ENCODE results near the gene TYRO3.
"Not testable (repeated sequence)": the region's sequence is repeated elsewhere in the genome, so short reads cannot be mapped to it uniquely, and the experiment has no call there.

Gene TYRO3

GRCh38 chr15:41575282-41575681 lies 16.3 kb downstream of the TYRO3 start:
- no peak for DNase-seq

- DNase-seq: no peak
These were observed 19.1 kb downstream of the TYRO3 start for GRCh38 chr15:41577863-41578735.

GRCh38 chr15:41578736-41579383 lies 19.8 kb downstream of the TYRO3 start:
- no peak for DNase-seq

DNA sequence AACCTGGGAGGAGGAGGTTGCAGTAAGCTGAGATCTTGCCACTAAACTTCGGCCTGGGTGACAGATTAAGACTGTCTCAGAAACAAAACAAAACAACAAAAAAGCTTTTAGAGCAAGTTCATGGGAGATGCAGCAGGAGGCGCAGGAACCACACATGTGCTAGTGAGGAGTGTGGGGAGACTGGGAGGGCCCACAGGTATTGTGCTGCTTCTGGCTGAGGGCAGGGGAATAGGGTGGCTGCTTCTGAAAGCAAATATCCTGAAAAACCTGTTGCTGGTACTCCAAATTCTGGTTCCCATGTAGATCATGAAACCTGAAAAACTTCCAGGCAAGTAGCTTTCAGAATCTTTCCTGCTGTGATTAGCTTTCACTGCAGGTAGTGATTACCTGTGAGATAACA lies 22.1 kb downstream of the TYRO3 start:
- no peak for DNase-seq

DNA sequence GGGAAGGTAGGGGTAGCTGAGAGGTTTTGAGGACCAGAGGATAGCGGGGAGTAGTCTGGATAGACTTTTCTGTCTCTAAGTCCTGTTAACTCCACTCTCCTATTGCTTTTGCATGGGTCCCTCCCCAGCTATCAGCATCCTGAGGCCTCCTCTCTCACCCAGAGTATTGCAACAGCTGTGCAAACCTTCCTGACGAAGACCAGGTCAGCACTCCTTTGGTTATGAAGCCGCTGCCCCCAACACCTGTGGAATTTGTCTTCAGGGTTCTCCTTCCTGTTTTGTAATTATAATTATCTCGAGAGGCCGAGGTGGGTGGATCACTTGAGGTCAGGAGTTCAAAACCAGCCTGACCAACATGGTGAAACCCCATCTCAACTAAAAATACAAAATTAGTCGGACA lies 24.8 kb downstream of the TYRO3 start:
- DNase-seq: no peak

DNA sequence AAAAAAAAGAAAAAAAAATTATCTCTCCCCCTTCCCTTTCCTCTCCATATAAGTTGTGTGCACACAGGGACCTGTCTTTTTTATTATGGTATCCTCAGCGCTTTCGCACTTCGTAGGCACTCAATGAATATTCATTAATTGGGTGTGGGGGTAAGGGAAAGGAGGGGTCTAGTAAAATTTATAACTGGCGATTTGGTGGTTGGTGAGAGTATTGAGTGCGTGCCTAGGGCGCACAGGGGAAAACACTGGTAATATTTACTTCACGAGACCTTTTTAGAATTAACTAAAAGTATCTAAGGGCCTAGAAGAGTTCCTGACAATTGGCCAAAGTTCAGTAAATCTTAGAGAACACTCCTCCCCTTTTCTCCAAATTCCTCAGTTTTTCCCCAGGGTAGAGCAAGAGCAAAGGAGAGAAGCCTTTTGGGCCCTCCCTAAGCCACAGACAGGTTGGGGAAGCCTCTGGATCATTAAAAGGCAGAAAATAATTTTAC lies 25.7 kb downstream of the TYRO3 start:
- no peak for DNase-seq

- DNase-seq: no peak
These were observed 26.4 kb downstream of the TYRO3 start for GRCh38 chr15:41585127-41586047.

- not testable (repeated sequence) for DNase-seq
These were observed 27.7 kb downstream of the TYRO3 start for GRCh38 chr15:41586531-41587282.

GRCh38 chr15:41589018-41589417 lies 30.0 kb downstream of the TYRO3 start:
- not testable (repeated sequence) for DNase-seq

GRCh38 chr15:41589571-41589970 lies 30.6 kb downstream of the TYRO3 start:
- not testable (repeated sequence) for DNase-seq

DNA sequence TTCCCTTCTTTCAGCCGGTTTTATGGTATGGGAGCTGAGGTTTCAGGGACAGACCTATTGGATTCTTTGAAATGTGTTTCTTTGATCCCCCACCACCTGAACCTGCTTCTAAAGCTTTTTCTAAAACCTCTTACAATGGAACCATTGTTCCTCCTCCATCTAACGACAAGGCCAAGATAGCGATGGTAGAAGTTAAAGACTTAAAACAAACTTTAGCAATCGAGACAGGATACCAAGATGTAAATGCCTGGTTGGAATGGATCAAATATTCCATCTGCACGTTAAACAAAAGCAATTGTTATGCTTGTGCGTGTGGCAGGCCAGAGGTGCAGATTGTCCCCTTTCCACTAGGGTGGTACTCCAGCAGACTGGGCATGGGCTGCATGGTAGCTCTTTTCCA lies 32.2 kb downstream of the TYRO3 start:
- not testable (repeated sequence) for DNase-seq

DNA sequence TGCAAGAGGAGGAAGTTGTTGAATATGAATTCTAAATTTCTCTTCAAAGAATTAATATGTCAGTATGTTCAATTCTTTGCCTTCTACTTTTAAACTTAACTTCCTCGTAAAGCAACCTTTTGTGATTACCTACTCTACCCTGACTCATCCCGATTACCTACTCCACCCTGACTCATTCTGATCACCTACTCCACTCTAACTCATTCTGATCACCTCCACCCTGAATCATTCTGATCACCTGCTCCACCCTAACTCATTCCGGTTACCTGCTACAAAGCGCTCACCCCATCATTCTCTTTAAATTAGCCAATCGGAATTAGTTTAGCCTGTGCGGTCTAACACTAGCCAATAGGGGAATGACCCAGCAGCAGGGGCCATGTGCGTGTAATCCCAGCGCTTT lies 33.7 kb downstream of the TYRO3 start:
- not testable (repeated sequence) for DNase-seq

GRCh38 chr15:41594801-41595746 lies 36.1 kb downstream of the TYRO3 start:
- no peak for DNase-seq

DNA sequence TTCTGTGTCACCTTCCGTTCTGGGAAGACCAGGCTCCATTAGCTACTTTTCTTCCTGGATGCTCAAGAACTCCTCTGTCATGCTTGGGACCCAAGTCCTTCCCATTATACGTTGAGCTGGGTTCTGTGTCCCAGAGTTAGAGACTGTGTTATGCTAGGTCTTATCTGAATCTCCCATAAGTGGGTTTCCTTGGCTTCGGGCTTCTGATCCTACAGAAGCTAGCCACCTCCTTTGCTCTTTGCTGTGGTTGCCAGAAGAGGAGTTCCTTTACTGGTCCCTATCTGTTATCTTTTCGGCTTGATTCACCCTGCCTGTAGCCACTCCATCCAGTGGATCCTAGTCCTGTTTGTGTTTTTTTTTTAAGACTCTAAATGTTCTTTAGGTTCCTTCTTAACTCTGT lies 38.0 kb downstream of the TYRO3 start:
- DNase-seq: no peak

GRCh38 chr15:41597787-41598186 lies 38.8 kb downstream of the TYRO3 start:
- DNase-seq: no peak

GRCh38 chr15:41599061-41599460 lies 40.0 kb downstream of the TYRO3 start:
- DNase-seq: no peak

- no peak for DNase-seq
These were observed 44.5 kb downstream of the TYRO3 start for GRCh38 chr15:41603411-41603935.

- peak; percentile 40 for DNase-seq
These were observed 45.2 kb downstream of the TYRO3 start for GRCh38 chr15:41603941-41604911.

GRCh38 chr15:41605566-41605965 lies 46.6 kb downstream of the TYRO3 start:
- no peak for DNase-seq

GRCh38 chr15:41606997-41607396 lies 48.0 kb downstream of the TYRO3 start:
- DNase-seq: no peak
